Calu3 (cell line): ENCODE data around the gene CEPT1. TPM values are rescaled to one million over a fixed set of nuclear protein-coding genes. Genes with fewer than 3 reads are reported as not detected.
"Not testable (repeated sequence)": the region's sequence is repeated elsewhere in the genome, so short reads cannot be mapped to it uniquely, and the experiment has no call there.

ENCODE experiments used
- BruUV-seq: library from RNA; stranded (reverse); fragments of 400-500 nt; replicated peaks from 2 replicates; lab custom pipeline; 2021; lab: Mats Ljungman, UMichigan
- CTCF ChIA-PET: fragments of 300-600 bp; sonication (Branson Sonifier 250); formaldehyde crosslinking; loops from one replicate; lab custom pipeline; 2022; ENCODE audit warnings: antibody characterized with exemption; lab: Charles Lee
- DNase-seq: peaks from one replicate; pipeline ENCODE4 v3.0.0; 2022
- H3K27ac Mint-ChIP-seq: one replicate; pipeline ENCODE4 v1.8.0; 2022; ENCODE audit warnings: mixed read lengths; ENCODE audit not compliant: unreplicated experiment
- H3K27me3 Mint-ChIP-seq: one replicate; pipeline ENCODE4 v1.8.0; 2022; ENCODE audit warnings: mixed read lengths; ENCODE audit not compliant: unreplicated experiment
- H3K36me3 Mint-ChIP-seq: one replicate; pipeline ENCODE4 v1.8.0; 2022; ENCODE audit warnings: mild to moderate bottlenecking, moderate library complexity, mixed read lengths; ENCODE audit not compliant: insufficient read depth, unreplicated experiment
- H3K4me1 Mint-ChIP-seq: one replicate; pipeline ENCODE4 v1.8.0; 2022; ENCODE audit warnings: mild to moderate bottlenecking, low read depth, mixed read lengths; ENCODE audit not compliant: unreplicated experiment
- H3K4me3 Mint-ChIP-seq: one replicate; pipeline ENCODE4 v1.8.0; 2022; ENCODE audit warnings: mild to moderate bottlenecking, low read depth, moderate library complexity, mixed read lengths; ENCODE audit not compliant: unreplicated experiment
- H3K9me3 Mint-ChIP-seq: one replicate; pipeline ENCODE4 v1.8.0; 2022; ENCODE audit warnings: low read depth, mixed read lengths; ENCODE audit not compliant: unreplicated experiment
- CTCF ChIP-seq: fragments of 200-600 bp; IDR thresholded peaks from one replicate; pipeline ENCODE4 v1.8.0; 2022; ENCODE audit warnings: antibody characterized with exemption; ENCODE audit not compliant: unreplicated experiment
- intact Hi-C: fragments of 100-400 bp; cut with micrococcal nuclease; formaldehyde crosslinking; loops from one replicate; pipeline ENCODE4 v1.10.0; 2022; ENCODE audit not compliant: unreplicated experiment
- total RNA-seq: library from RNA; stranded (reverse); gene quantifications from 2 replicates; pipeline ENCODE4 v1.2.3, GENCODE V29; 2022

The CEPT1 gene
- total RNA-seq, 1 experiment from 2014 or later = 24.7 TPM

GRCh38 chr1:111214074-111214801, 74.2 kb downstream of the CEPT1 start:
- TF ChIP-seq CTCF = no peak
- no peaks in the 10 kb centered on the region for H3K9me3 Mint-ChIP-seq
- H3K4me1 Mint-ChIP-seq = no peaks in the 10 kb centered on the region
- H3K27ac Mint-ChIP-seq = no peak overlapping the region
- no peaks in the 10 kb centered on the region for H3K27me3 Mint-ChIP-seq
- no peaks in the 10 kb centered on the region for H3K36me3 Mint-ChIP-seq
- DNase-seq = no peak
- CTCF ChIA-PET = interaction anchor here (0.7 kb wide), 1 partner anchor 14 kb away, joined by 4 read pairs; no protein-coding TSS in a partner anchor
- no TSS peak for BruUV-seq
- H3K4me3 Mint-ChIP-seq = no peak overlapping the region
- intact Hi-C loops = no loop called here

- BruUV-seq = no TSS peak
- no peak for TF ChIP-seq CTCF
- H3K27ac Mint-ChIP-seq = no peak overlapping the region
- H3K9me3 Mint-ChIP-seq = no peaks in the 10 kb centered on the region
- H3K27me3 Mint-ChIP-seq = no peaks in the 10 kb centered on the region
- H3K4me1 Mint-ChIP-seq = no peaks in the 10 kb centered on the region
- CTCF ChIA-PET = interaction anchor here (0.7 kb wide), 1 partner anchor 14 kb away, joined by 4 read pairs; no protein-coding TSS in a partner anchor
- intact Hi-C loops = no loop called here
- H3K4me3 Mint-ChIP-seq = no peak overlapping the region
- H3K36me3 Mint-ChIP-seq = no peaks in the 10 kb centered on the region
- DNase-seq = no peak
These were observed 74.9 kb downstream of the CEPT1 start for GRCh38 chr1:111214884-111215283.

GRCh38 chr1:111215285-111215684, 75.3 kb downstream of the CEPT1 start:
- CTCF ChIA-PET, H3K36me3 Mint-ChIP-seq, intact Hi-C loops, H3K27me3 Mint-ChIP-seq, DNase-seq, BruUV-seq, H3K9me3 Mint-ChIP-seq, H3K4me1 Mint-ChIP-seq, H3K4me3 Mint-ChIP-seq, H3K27ac Mint-ChIP-seq: not testable (repeated sequence)

- Mint-ChIP-seq H3K9me3 (no peaks in the 10 kb centered on the region), H3K27ac (no peak overlapping the region), H3K4me1 (peaks cover 6% of the 10 kb centered on the region), H3K27me3 (no peaks in the 10 kb centered on the region), H3K4me3 (no peak overlapping the region), H3K36me3 (no peaks in the 10 kb centered on the region)
- TF ChIP-seq CTCF = no peak
- DNase-seq = no peak
- CTCF ChIA-PET = no interaction called here
- intact Hi-C loops = no loop called here
- BruUV-seq = no TSS peak
These were observed 76.7 kb downstream of the CEPT1 start for GRCh38 chr1:111216751-111217150.
